Measurements from ENCODE around the gene PDCD7. TPM values are rescaled to one million over a fixed set of nuclear protein-coding genes. Genes with fewer than 3 reads are reported as not detected.
A peak's percentile ranks its signal among the peaks of the same experiment; 100 is the strongest.
"Not testable (repeated sequence)": the region's sequence is repeated elsewhere in the genome, so short reads cannot be mapped to it uniquely, and the experiment has no call there.

PDCD7 gene
- total RNA-seq, 1 donor = 14.8 TPM

GRCh38 chr15:65076486-65077290 is 56.9 kb downstream of the PDCD7 start, which contains the start of gene KBTBD13:
Gene KBTBD13 (plus strand): TSS chr15:65076746. CDS start chr15:65076816, 70 bp downstream.
- no peak for DNase-seq (ENCODE audit: low read depth in 2 of 3, low spot score in 2 of 3)

- peak in 1 of 3 donors; percentile 62 for DNase-seq (ENCODE audit: low read depth in 2 of 3, low spot score in 2 of 3)
Measured at GRCh38 chr15:65075607-65076395, 57.8 kb downstream of the PDCD7 start.

GRCh38 chr15:65074946-65075345 is 58.7 kb downstream of the PDCD7 start:
- DNase-seq (ENCODE audit: low read depth in 2 of 3, low spot score in 2 of 3) = not testable (repeated sequence)

- no peak for DNase-seq (ENCODE audit: low read depth in 2 of 3, low spot score in 2 of 3)
Measured at GRCh38 chr15:65072617-65073016, 61.0 kb downstream of the PDCD7 start.

GRCh38 chr15:65072027-65072426 is 61.6 kb downstream of the PDCD7 start:
- DNase-seq (ENCODE audit: low read depth in 2 of 3, low spot score in 2 of 3) = no peak

- no peak for DNase-seq (ENCODE audit: low read depth in 2 of 3, low spot score in 2 of 3)
Measured at GRCh38 chr15:65071381-65071811, 62.2 kb downstream of the PDCD7 start.

GRCh38 chr15:65069779-65070546 is 63.6 kb downstream of the PDCD7 start:
- no peak for DNase-seq (ENCODE audit: low read depth in 2 of 3, low spot score in 2 of 3)

- no peak for DNase-seq (ENCODE audit: low read depth in 2 of 3, low spot score in 2 of 3)
Measured at GRCh38 chr15:65069179-65069578, 64.4 kb downstream of the PDCD7 start.

- DNase-seq (ENCODE audit: low read depth in 2 of 3, low spot score in 2 of 3) = no peak
Measured at GRCh38 chr15:65068403-65068788, 65.2 kb downstream of the PDCD7 start.

- no peak for DNase-seq (ENCODE audit: low read depth in 2 of 3, low spot score in 2 of 3)
Measured at GRCh38 chr15:65067645-65068402, 65.8 kb downstream of the PDCD7 start, which contains the start of gene RASL12. Gene RASL12 (minus strand): TSS chr15:65067991. CDS start chr15:65067835, 156 bp downstream.

Small RNAs within 50 kb of the gene (small RNA-seq; reads per million reads assigned to genes)
- not detected for gene AC013553.1

Other genes with a start within 250 kb of the PDCD7 start
- 6.2 TPM for gene ANKDD1A, start 221.9 kb downstream of the PDCD7 start, total RNA-seq
- gene SPG21, start 143.9 kb downstream of the PDCD7 start, total RNA-seq = 49.5 TPM
- 10.0 TPM for gene MTFMT, start 104.2 kb downstream of the PDCD7 start, total RNA-seq
- not detected for gene SLC51B, start 88.4 kb downstream of the PDCD7 start, total RNA-seq
- gene RASL12, start 65.8 kb downstream of the PDCD7 start, total RNA-seq = not detected
- not detected for gene KBTBD13, start 57.1 kb downstream of the PDCD7 start, total RNA-seq
- 1.6 TPM for gene UBAP1L, start 18.6 kb downstream of the PDCD7 start, total RNA-seq
- gene CLPX, start 51.5 kb upstream of the PDCD7 start, total RNA-seq = 18.0 TPM
- gene CILP, start 77.7 kb upstream of the PDCD7 start, total RNA-seq = 1.1 TPM
- gene PARP16, start 153.1 kb upstream of the PDCD7 start, total RNA-seq = 13.7 TPM
- not detected for gene RNU5A-1, start 162.2 kb upstream of the PDCD7 start, total RNA-seq
- gene RNU5B-1, start 170.9 kb upstream of the PDCD7 start, total RNA-seq = not detected
- not detected for gene IGDCC3, start 244.2 kb upstream of the PDCD7 start, total RNA-seq

Measured in hematopoietic multipotent progenitor cell (in vitro differentiated cells).